NCI-H460 (cell line): ENCODE results near the gene SERPINA3. TPM values are rescaled to one million over a fixed set of nuclear protein-coding genes. Genes with fewer than 3 reads are reported as not detected.

ENCODE experiments used
- DNase-seq: peaks from one replicate; pipeline ENCODE4 v3.0.0-alpha.2; 2016; ENCODE audit warnings: low read depth; ENCODE audit errors: extremely low read depth
- total RNA-seq: library from RNA; depleted of rRNA; stranded (reverse); fragments of >200 nt; shearing (Covaris generic); gene quantifications from 2 replicates; pipeline ENCODE4 v1.2.3, GENCODE V29; 2014

SERPINA3 gene
- total RNA-seq, 1 experiment from 2014 or later: not detected

GRCh38 chr14:94650806-94651805 lies 38.9 kb downstream of the SERPINA3 start:
- no peak for DNase-seq

- DNase-seq: no peak
Measured at GRCh38 chr14:94653321-94653720, 41.1 kb downstream of the SERPINA3 start.

GRCh38 chr14:94654071-94654861 lies 42.1 kb downstream of the SERPINA3 start:
- no peak for DNase-seq

DNA sequence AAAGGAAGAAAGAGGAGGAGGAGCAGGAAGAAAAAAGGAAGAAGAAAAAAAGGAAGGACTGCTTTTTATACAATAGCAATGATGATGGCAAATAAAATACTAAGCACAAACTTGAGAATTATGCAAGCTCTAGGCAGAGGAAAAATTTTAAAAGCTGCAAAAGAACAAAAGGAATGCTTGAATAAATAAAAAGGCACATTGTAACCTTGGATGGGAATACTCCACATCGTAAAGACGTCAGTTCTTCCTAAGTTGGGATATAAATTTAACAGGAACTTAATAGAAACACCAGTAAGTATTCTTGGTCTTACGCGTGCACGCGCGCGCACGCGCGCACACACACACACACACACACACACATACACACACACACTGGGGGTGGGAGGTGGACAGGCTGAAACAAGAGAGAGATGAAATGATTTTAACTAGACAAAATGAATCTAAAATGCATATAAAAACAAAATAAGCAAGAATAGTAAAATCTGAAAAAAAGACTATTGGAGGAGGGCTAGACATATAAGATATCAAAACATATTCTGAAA lies 43.0 kb downstream of the SERPINA3 start:
- DNase-seq: no peak

- DNase-seq: no peak
Measured at GRCh38 chr14:94656043-94656442, 43.9 kb downstream of the SERPINA3 start.

- no peak for DNase-seq
Measured at GRCh38 chr14:94659256-94659655, 47.1 kb downstream of the SERPINA3 start.

- no peak for DNase-seq
Measured at GRCh38 chr14:94659901-94660300, 47.7 kb downstream of the SERPINA3 start.

DNA sequence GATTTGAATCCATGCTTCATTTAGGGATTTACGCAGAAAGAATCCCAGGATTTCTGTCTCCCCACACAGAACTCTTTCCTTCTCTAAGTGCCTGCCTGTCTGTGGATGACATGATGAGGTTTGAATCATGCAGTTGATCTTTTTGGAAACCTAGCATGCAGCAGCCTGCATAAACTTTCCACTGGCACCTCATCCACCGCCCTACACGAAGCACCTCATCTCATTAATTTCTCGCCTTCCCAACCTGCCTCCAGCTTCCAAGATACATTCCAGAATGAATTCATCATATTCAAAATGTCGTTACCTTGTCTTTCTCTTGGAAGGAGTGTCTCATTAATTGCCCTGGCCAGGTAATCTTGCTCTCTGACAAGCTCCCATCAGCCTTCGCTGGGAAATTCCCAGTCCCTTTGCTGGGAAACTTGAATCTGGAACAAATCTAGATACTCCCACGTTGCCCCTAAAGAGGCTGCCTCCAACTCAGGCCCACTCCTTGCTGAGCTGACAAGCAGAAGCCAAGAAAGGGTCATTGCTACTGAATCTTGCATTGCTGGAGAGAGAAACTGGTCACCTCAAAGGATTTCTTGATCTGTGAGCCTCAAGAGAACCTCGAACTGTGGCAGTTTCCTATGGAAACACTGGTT lies 48.2 kb downstream of the SERPINA3 start:
- DNase-seq: no peak

- no peak for DNase-seq
Measured at GRCh38 chr14:94663538-94663937, 51.3 kb downstream of the SERPINA3 start.

GRCh38 chr14:94663965-94664704 lies 51.9 kb downstream of the SERPINA3 start:
- DNase-seq: no peak

GRCh38 chr14:94665121-94665520 lies 52.9 kb downstream of the SERPINA3 start:
- no peak for DNase-seq

- no peak for DNase-seq
Measured at GRCh38 chr14:94665544-94665943, 53.4 kb downstream of the SERPINA3 start.

- no peak for DNase-seq
Measured at GRCh38 chr14:94670692-94671285, 58.6 kb downstream of the SERPINA3 start.

- DNase-seq: no peak
Measured at GRCh38 chr14:94671870-94672444, 59.8 kb downstream of the SERPINA3 start.

GRCh38 chr14:94673071-94673470 lies 60.9 kb downstream of the SERPINA3 start:
- DNase-seq: no peak
